HT-29 (cell line): ENCODE results near the gene NPIPB5. TPM values are rescaled to one million over a fixed set of nuclear protein-coding genes. Genes with fewer than 3 reads are reported as not detected.
"Not testable (repeated sequence)": the region's sequence is repeated elsewhere in the genome, so short reads cannot be mapped to it uniquely, and the experiment has no call there.

Experiments used
- DNase-seq: peaks from one replicate; pipeline ENCODE4 v3.0.0-alpha.2; 2015; ENCODE audit warnings: low spot score
- small RNA-seq: library from RNA; depleted of rRNA; stranded (forward); fragments of <200 nt; gene quantifications from one replicate; pipeline ENCODE3, GENCODE V24; 2014
- total RNA-seq: library from RNA; depleted of rRNA; stranded (reverse); fragments of >200 nt; shearing (Covaris generic); gene quantifications from 2 replicates; pipeline ENCODE4 v1.2.3, GENCODE V29; 2014; rRNA removed

NPIPB5 gene
- 56.0 and 74.1 TPM in 2 replicates for total RNA-seq

GRCh38 chr16:22510591-22510990 is at the start of gene NPIPB5:
Gene NPIPB5 (plus strand): TSS chr16:22510891. CDS start chr16:22513802, 2,911 bp downstream.
- not testable (repeated sequence) for DNase-seq

GRCh38 chr16:22468846-22469245 is 41.8 kb upstream of the NPIPB5 start:
- not testable (repeated sequence) for DNase-seq

GRCh38 chr16:22537996-22538395 is 27.3 kb downstream of the NPIPB5 start:
- DNase-seq: peak; percentile 0

- DNase-seq: not testable (repeated sequence)
These were observed 34.1 kb downstream of the NPIPB5 start for GRCh38 chr16:22544809-22545208.

GRCh38 chr16:22546630-22547029 is 35.9 kb downstream of the NPIPB5 start:
- DNase-seq: not testable (repeated sequence)

- not testable (repeated sequence) for DNase-seq
These were observed 36.6 kb downstream of the NPIPB5 start for GRCh38 chr16:22547170-22547765.

- not testable (repeated sequence) for DNase-seq
These were observed 39.2 kb downstream of the NPIPB5 start for GRCh38 chr16:22549853-22550252.

- DNase-seq: not testable (repeated sequence)
These were observed 40.5 kb downstream of the NPIPB5 start for GRCh38 chr16:22551143-22551542.

- not testable (repeated sequence) for DNase-seq
These were observed 41.0 kb downstream of the NPIPB5 start for GRCh38 chr16:22551651-22552050.

- not testable (repeated sequence) for DNase-seq
These were observed 46.1 kb downstream of the NPIPB5 start for GRCh38 chr16:22556759-22557158.

Small RNA genes lying within 50 kb of the gene (small RNA-seq; reads per million reads assigned to genes)
- gene AC106788.1: not detected

Other genes starting within 250 kb of the NPIPB5 start
- gene POLR3E, start 213.5 kb upstream of the NPIPB5 start, total RNA-seq: 95.4 and 104 TPM in 2 replicates
- gene CDR2, start 136.3 kb upstream of the NPIPB5 start, total RNA-seq: 25.8 and 31.7 TPM in 2 replicates